ENCODE data around the gene CDK12. TPM values are rescaled to one million over a fixed set of nuclear protein-coding genes. Genes with fewer than 3 reads are reported as not detected.

Gene CDK12
- total and polyA plus RNA-seq, 2 donors (not counting 1 experiment from before 2014, with no cell fraction given), result 19.4 to 24.9 TPM

DNA sequence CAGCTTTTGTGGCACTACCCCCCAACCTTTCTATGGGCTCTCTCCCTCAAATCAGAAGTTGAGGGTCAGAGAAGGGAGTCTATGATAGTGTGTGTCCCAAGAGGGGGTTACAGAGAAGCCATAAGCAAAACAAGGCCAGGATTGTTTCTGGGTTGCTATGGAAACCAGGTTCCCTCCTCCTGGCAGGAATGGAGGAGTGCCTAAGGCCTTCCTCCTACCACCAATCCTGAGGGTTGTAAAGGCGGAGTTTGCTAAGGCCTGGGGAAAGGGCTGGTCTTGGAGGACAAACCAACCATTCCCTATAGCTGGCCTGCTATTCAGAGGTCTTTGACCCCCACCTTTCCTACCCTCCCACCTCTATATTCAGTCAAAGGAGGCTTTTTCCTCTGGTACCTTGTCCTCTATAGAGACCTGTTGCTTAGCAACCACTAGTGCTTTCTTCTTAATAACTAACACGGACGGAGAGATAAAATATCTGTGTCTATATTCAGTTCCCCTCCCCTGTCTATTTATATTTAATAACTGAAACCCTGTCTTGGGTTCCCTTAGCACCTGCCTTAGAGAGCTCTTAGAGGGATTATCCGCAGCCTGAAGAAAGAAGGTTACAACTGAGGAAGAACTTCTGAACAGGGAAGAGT lies 103.0 kb downstream of the CDK12 start:
- no peak overlapping the region for H3K27ac ChIP-seq (ENCODE audit: insufficient read depth, low read length)
- no peak overlapping the region for H3K9ac ChIP-seq (ENCODE audit: insufficient read depth, low read length)
- no peaks in the 10 kb centered on the region for H4K20me1 ChIP-seq (ENCODE audit: control insufficient read depth, extremely low read depth, insufficient read depth, low read length)
- no peak for DNase-seq (ENCODE audit: low read depth in 2 of 2)
- H3K79me2 ChIP-seq (ENCODE audit: control insufficient read depth, insufficient read depth, low read length), result no peaks in the 10 kb centered on the region
- no peaks in the 10 kb centered on the region for H3K27me3 ChIP-seq (ENCODE audit: control insufficient read depth, insufficient read depth, low read length)
- H3K36me3 ChIP-seq (ENCODE audit: control insufficient read depth, insufficient read depth, low read length), result peaks cover 3% of the 10 kb centered on the region
- H3K9me3 ChIP-seq (ENCODE audit: control insufficient read depth, insufficient read depth, low read depth, low read length), result no peaks in the 10 kb centered on the region
- no peaks in the 10 kb centered on the region for H3K4me1 ChIP-seq (ENCODE audit: control insufficient read depth, extremely low read depth, insufficient read depth, low read length)
- no peak overlapping the region for H3K4me2 ChIP-seq (ENCODE audit: extremely low read depth, insufficient read depth, low read length)
- H3K4me3 ChIP-seq (replicated peaks in 1 of 4; ENCODE audit: control extremely low read depth in 1 of 4, insufficient read depth in 1 of 4, low read depth in 3 of 4, low read length in 4 of 4), result no peak overlapping the region
- TF ChIP-seq, protein P1, sequence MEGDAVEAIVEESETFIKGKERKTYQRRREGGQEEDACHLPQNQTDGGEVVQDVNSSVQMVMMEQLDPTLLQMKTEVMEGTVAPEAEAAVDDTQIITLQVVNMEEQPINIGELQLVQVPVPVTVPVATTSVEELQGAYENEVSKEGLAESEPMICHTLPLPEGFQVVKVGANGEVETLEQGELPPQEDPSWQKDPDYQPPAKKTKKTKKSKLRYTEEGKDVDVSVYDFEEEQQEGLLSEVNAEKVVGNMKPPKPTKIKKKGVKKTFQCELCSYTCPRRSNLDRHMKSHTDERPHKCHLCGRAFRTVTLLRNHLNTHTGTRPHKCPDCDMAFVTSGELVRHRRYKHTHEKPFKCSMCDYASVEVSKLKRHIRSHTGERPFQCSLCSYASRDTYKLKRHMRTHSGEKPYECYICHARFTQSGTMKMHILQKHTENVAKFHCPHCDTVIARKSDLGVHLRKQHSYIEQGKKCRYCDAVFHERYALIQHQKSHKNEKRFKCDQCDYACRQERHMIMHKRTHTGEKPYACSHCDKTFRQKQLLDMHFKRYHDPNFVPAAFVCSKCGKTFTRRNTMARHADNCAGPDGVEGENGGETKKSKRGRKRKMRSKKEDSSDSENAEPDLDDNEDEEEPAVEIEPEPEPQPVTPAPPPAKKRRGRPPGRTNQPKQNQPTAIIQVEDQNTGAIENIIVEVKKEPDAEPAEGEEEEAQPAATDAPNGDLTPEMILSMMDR (conservative IDR thresholded peaks at IDR 0.05 in 1 of 2, IDR thresholded peaks at IDR 0.05 in 1 of 2; ENCODE audit: low read depth in 1 of 2, low read length in 2 of 2), result no peak
- no peak for TF ChIP-seq EZH2 (IDR thresholded peaks at IDR 0.05; ENCODE audit: low read length, missing control alignments)
- H2AFZ ChIP-seq (ENCODE audit: low read length), result no peak overlapping the region

GRCh38 chr17:39566094-39566850 lies 105.0 kb downstream of the CDK12 start:
- H3K4me3 ChIP-seq (replicated peaks in 1 of 4; ENCODE audit: control extremely low read depth in 1 of 4, insufficient read depth in 1 of 4, low read depth in 3 of 4, low read length in 4 of 4), result no peak overlapping the region
- H3K27me3 ChIP-seq (ENCODE audit: control insufficient read depth, insufficient read depth, low read length), result no peaks in the 10 kb centered on the region
- no peaks in the 10 kb centered on the region for H3K36me3 ChIP-seq (ENCODE audit: control insufficient read depth, insufficient read depth, low read length)
- DNase-seq (ENCODE audit: low read depth in 2 of 2), result no peak
- H3K4me1 ChIP-seq (ENCODE audit: control insufficient read depth, extremely low read depth, insufficient read depth, low read length), result no peaks in the 10 kb centered on the region
- TF ChIP-seq, protein P1 (conservative IDR thresholded peaks at IDR 0.05 in 1 of 2, IDR thresholded peaks at IDR 0.05 in 1 of 2; ENCODE audit: low read depth in 1 of 2, low read length in 2 of 2), result no peak
- no peak for TF ChIP-seq EZH2 (IDR thresholded peaks at IDR 0.05; ENCODE audit: low read length, missing control alignments)
- H4K20me1 ChIP-seq (ENCODE audit: control insufficient read depth, extremely low read depth, insufficient read depth, low read length), result no peaks in the 10 kb centered on the region
- H3K9ac ChIP-seq (ENCODE audit: insufficient read depth, low read length), result no peak overlapping the region
- no peak overlapping the region for H2AFZ ChIP-seq (ENCODE audit: low read length)
- H3K27ac ChIP-seq (ENCODE audit: insufficient read depth, low read length), result no peak overlapping the region
- no peaks in the 10 kb centered on the region for H3K79me2 ChIP-seq (ENCODE audit: control insufficient read depth, insufficient read depth, low read length)
- no peaks in the 10 kb centered on the region for H3K9me3 ChIP-seq (ENCODE audit: control insufficient read depth, insufficient read depth, low read depth, low read length)
- no peak overlapping the region for H3K4me2 ChIP-seq (ENCODE audit: extremely low read depth, insufficient read depth, low read length)

GRCh38 chr17:39568702-39569101 lies 107.4 kb downstream of the CDK12 start:
- Histone ChIP-seq H2AFZ (ENCODE audit: low read length) (no peak overlapping the region), H4K20me1 (ENCODE audit: control insufficient read depth, extremely low read depth, insufficient read depth, low read length) (no peaks in the 10 kb centered on the region), H3K4me3 (replicated peaks in 1 of 4; ENCODE audit: control extremely low read depth in 1 of 4, insufficient read depth in 1 of 4, low read depth in 3 of 4, low read length in 4 of 4) (no peak overlapping the region), H3K36me3 (ENCODE audit: control insufficient read depth, insufficient read depth, low read length) (no peaks in the 10 kb centered on the region), H3K79me2 (ENCODE audit: control insufficient read depth, insufficient read depth, low read length) (no peaks in the 10 kb centered on the region), H3K4me2 (ENCODE audit: extremely low read depth, insufficient read depth, low read length) (no peak overlapping the region), H3K27ac (ENCODE audit: insufficient read depth, low read length) (no peak overlapping the region), H3K9me3 (ENCODE audit: control insufficient read depth, insufficient read depth, low read depth, low read length) (no peaks in the 10 kb centered on the region), H3K27me3 (ENCODE audit: control insufficient read depth, insufficient read depth, low read length) (no peaks in the 10 kb centered on the region), H3K4me1 (ENCODE audit: control insufficient read depth, extremely low read depth, insufficient read depth, low read length) (no peaks in the 10 kb centered on the region), H3K9ac (ENCODE audit: insufficient read depth, low read length) (no peak overlapping the region)
- DNase-seq (ENCODE audit: low read depth in 2 of 2), result no peak
- TF ChIP-seq EZH2 (IDR thresholded peaks at IDR 0.05; ENCODE audit: low read length, missing control alignments), result no peak
- TF ChIP-seq, protein P1 (conservative IDR thresholded peaks at IDR 0.05 in 1 of 2, IDR thresholded peaks at IDR 0.05 in 1 of 2; ENCODE audit: low read depth in 1 of 2, low read length in 2 of 2), result no peak

Measured in fibroblast of lung (primary cell).